ENCODE measurements around the gene FABP3.

DNA sequence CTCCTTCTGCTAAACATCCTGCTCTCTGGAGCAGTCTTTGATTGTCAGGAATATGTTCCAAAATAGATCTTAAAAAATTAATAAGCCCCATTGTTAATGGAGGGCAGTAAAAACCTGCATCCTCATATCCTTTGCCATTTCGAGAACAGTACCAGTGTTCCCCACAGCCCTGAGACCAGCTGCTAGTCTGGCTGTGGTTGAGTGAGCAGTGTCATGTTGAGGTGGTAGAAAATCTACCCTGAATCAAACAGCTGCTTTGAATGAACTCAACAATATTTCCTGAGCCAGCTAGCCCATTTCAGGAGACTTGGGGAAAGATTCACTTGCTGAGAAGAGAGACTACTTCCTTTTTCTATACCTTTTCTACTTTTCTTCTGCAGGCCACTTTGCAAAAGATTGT is 24.4 kb downstream of the FABP3 start:
- TF ChIP-seq, protein P1, sequence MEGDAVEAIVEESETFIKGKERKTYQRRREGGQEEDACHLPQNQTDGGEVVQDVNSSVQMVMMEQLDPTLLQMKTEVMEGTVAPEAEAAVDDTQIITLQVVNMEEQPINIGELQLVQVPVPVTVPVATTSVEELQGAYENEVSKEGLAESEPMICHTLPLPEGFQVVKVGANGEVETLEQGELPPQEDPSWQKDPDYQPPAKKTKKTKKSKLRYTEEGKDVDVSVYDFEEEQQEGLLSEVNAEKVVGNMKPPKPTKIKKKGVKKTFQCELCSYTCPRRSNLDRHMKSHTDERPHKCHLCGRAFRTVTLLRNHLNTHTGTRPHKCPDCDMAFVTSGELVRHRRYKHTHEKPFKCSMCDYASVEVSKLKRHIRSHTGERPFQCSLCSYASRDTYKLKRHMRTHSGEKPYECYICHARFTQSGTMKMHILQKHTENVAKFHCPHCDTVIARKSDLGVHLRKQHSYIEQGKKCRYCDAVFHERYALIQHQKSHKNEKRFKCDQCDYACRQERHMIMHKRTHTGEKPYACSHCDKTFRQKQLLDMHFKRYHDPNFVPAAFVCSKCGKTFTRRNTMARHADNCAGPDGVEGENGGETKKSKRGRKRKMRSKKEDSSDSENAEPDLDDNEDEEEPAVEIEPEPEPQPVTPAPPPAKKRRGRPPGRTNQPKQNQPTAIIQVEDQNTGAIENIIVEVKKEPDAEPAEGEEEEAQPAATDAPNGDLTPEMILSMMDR (IDR thresholded peaks at IDR 0.05) = no peak
- TF ChIP-seq EZH2phosphoT487 (IDR thresholded peaks at IDR 0.05) = no peak
